ENCODE data around the gene KHDRBS2.

DNA sequence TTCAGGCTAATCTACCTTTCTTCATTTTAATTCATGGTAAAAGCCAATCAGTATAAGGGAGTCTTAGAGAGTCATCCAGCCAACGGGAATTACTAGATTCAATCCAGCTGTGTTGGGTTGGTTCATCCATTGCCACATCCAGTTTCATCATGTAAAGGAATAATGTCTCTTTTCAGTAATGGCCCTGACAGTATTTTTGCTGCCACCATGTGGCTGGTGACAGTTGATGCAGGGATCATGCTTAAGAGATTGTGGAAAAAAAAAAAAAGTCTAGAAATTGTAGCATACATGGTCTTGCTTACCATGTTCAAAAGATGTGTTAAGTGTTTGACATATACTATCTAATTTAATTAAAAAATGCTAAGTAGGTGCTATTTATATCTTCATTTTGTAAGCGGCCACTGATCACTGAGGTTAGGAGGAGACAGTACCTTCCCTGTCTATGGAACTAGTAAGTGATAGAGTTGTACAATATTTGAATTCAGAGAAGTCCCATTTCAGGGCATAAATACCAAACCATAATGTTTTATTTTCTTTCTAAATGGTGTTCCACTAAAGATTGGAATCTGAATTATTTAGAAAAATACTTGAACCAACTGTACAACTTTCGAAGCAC, 135.9 kb downstream of the KHDRBS2 start:
- TF ChIP-seq, protein P1, sequence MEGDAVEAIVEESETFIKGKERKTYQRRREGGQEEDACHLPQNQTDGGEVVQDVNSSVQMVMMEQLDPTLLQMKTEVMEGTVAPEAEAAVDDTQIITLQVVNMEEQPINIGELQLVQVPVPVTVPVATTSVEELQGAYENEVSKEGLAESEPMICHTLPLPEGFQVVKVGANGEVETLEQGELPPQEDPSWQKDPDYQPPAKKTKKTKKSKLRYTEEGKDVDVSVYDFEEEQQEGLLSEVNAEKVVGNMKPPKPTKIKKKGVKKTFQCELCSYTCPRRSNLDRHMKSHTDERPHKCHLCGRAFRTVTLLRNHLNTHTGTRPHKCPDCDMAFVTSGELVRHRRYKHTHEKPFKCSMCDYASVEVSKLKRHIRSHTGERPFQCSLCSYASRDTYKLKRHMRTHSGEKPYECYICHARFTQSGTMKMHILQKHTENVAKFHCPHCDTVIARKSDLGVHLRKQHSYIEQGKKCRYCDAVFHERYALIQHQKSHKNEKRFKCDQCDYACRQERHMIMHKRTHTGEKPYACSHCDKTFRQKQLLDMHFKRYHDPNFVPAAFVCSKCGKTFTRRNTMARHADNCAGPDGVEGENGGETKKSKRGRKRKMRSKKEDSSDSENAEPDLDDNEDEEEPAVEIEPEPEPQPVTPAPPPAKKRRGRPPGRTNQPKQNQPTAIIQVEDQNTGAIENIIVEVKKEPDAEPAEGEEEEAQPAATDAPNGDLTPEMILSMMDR (IDR thresholded peaks at IDR 0.05; ENCODE audit: insufficient read depth, low read depth, low read length): peak; percentile 47
- TF ChIP-seq EZH2 (IDR thresholded peaks at IDR 0.05; ENCODE audit: insufficient read depth, low read length): no peak

Data from astrocyte (in vitro differentiated cells and primary cell).